ENCODE results near the gene TXNDC8.
A peak's percentile ranks its signal among the peaks of the same experiment; 100 is the strongest.

Gene TXNDC8

DNA sequence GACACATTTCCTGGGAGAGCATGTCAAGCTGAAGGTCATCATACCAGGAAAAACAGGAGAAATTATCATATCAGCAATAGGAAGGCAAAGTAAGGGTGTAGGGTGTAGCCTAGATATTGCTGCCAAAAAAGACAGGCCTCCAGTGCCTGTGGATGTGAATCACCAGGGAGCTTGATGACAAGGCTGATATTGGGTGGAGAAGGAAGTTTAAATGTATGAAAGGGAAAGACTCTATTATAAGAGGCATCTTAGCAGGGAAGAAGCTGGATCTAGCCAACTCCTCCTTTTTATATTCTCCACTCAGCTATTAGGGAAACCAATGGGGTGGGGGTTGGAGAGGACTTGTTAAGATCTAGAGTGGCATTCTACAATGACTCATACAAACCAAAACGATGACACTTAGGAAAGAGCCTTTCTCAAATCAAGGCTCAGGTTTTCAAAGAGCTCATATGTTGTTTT, 13.4 kb upstream of the TXNDC8 start:
- H3K4me1 ChIP-seq (ENCODE audit: insufficient read depth, poor library complexity, severe bottlenecking), result peaks cover 9% of the 10 kb centered on the region
- H3K27me3 ChIP-seq (ENCODE audit: insufficient read depth, poor library complexity, severe bottlenecking), result no peaks in the 10 kb centered on the region
- TF ChIP-seq CTCF (IDR thresholded peaks at IDR 0.05; ENCODE audit: poor library complexity, severe bottlenecking), result no peak
- no peaks in the 10 kb centered on the region for H3K9me3 ChIP-seq (ENCODE audit: severe bottlenecking)
- peak overlapping the region; percentile 43 for H3K27ac ChIP-seq (ENCODE audit: poor library complexity, severe bottlenecking)
- ATAC-seq (ENCODE audit: low read depth) (peak; percentile 95), DNase-seq (ENCODE audit: low spot score) (no peak)
- H3K4me3 ChIP-seq (ENCODE audit: severe bottlenecking), result no peak overlapping the region
- no peaks in the 10 kb centered on the region for H3K36me3 ChIP-seq (ENCODE audit: low read depth)

DNA sequence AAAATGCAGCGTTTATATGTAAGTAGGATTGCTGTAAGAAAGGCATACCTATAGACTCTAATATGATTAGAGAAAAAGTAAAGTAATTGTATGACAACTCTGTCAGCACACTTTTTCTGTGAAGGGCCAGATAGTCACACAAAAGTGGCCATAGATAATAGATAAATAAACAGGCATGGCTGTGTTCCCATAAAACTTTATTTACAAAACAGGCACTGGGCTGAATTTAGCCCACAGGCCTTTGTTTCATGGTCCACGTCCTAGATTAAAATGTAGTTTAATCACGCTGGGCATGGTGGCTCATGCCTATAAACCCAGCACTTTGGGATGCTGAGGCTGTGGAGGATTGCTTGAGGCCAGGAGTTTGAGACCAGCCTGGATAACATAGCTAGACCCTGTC, 8.7 kb upstream of the TXNDC8 start:
- no peaks in the 10 kb centered on the region for H3K9me3 ChIP-seq (ENCODE audit: severe bottlenecking)
- ATAC-seq (ENCODE audit: low read depth) (no peak), DNase-seq (ENCODE audit: low spot score) (no peak)
- H3K4me1 ChIP-seq (ENCODE audit: insufficient read depth, poor library complexity, severe bottlenecking), result peaks cover 7% of the 10 kb centered on the region
- H3K4me3 ChIP-seq (ENCODE audit: severe bottlenecking), result no peak overlapping the region
- no peak overlapping the region for H3K27ac ChIP-seq (ENCODE audit: poor library complexity, severe bottlenecking)
- no peak for TF ChIP-seq CTCF (IDR thresholded peaks at IDR 0.05; ENCODE audit: poor library complexity, severe bottlenecking)
- no peaks in the 10 kb centered on the region for H3K27me3 ChIP-seq (ENCODE audit: insufficient read depth, poor library complexity, severe bottlenecking)
- H3K36me3 ChIP-seq (ENCODE audit: low read depth), result no peaks in the 10 kb centered on the region

DNA sequence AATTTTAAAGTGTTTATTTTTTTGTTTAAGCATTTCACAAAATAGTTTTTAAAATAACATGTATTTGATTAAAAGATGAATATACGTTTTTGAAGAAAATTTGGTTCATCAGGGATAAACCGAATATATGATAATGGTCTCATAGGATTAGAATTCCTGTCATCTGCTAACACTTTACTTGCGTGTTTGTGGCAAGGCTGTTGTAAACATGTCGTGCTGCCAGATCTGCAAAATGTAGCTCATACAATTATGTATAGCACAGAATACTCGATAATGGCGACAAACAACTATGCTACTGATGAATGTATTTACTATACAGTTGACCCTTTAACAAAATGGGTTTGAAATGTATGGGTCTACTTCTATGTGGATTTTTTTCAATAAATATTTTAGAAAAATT, 7.2 kb upstream of the TXNDC8 start:
- no peaks in the 10 kb centered on the region for H3K36me3 ChIP-seq (ENCODE audit: low read depth)
- no peak for TF ChIP-seq CTCF (IDR thresholded peaks at IDR 0.05; ENCODE audit: poor library complexity, severe bottlenecking)
- H3K27me3 ChIP-seq (ENCODE audit: insufficient read depth, poor library complexity, severe bottlenecking), result no peaks in the 10 kb centered on the region
- no peak for ATAC-seq (ENCODE audit: low read depth)
- H3K9me3 ChIP-seq (ENCODE audit: severe bottlenecking), result no peaks in the 10 kb centered on the region
- no peak overlapping the region for H3K27ac ChIP-seq (ENCODE audit: poor library complexity, severe bottlenecking)
- DNase-seq (ENCODE audit: low spot score), result no peak
- no peaks in the 10 kb centered on the region for H3K4me1 ChIP-seq (ENCODE audit: insufficient read depth, poor library complexity, severe bottlenecking)
- no peak overlapping the region for H3K4me3 ChIP-seq (ENCODE audit: severe bottlenecking)

DNA sequence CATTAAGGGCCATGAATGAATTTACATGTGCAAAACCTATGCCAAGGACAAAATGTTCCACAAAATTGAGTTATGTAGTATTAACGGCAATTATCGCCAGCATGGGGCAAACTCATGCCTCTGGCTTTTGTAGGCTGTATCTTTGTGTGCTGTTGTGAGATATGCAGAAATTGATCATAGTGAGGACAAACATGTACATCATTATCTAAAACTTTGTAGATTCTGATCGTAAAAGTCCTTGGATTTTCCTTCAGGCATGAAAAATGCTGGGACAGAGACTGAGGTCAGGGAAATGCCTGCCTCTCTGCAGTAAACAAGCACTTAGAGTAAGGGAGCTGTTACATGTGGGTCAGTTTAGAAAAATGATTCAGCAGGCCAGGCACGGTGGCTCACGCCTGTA, 5.9 kb upstream of the TXNDC8 start:
- H3K36me3 ChIP-seq (ENCODE audit: low read depth), result no peaks in the 10 kb centered on the region
- no peak overlapping the region for H3K4me3 ChIP-seq (ENCODE audit: severe bottlenecking)
- no peaks in the 10 kb centered on the region for H3K9me3 ChIP-seq (ENCODE audit: severe bottlenecking)
- TF ChIP-seq CTCF (IDR thresholded peaks at IDR 0.05; ENCODE audit: poor library complexity, severe bottlenecking), result no peak
- no peak overlapping the region for H3K27ac ChIP-seq (ENCODE audit: poor library complexity, severe bottlenecking)
- DNase-seq (ENCODE audit: low spot score) (no peak), ATAC-seq (ENCODE audit: low read depth) (no peak)
- H3K4me1 ChIP-seq (ENCODE audit: insufficient read depth, poor library complexity, severe bottlenecking), result no peaks in the 10 kb centered on the region
- H3K27me3 ChIP-seq (ENCODE audit: insufficient read depth, poor library complexity, severe bottlenecking), result no peaks in the 10 kb centered on the region

DNA sequence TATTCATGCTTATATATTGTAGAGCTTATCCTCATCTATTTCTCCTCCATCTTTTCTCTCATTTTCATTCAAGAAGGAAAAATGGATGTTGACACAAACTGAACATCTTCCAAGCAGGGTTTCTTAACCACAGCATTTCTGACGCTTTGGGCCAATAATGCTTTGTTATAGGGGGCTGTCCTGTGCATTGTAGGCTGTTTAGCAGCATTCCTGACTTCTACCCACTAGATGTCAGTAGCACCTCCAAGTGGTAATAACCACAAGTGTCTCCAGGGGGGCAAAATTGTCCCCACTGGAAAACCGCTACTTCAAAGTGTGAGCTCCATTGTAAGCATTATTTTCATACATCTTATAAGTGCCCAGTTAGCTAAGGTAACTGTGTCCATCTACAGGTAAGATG, 2.6 kb upstream of the TXNDC8 start:
- ATAC-seq (ENCODE audit: low read depth) (no peak), DNase-seq (ENCODE audit: low spot score) (no peak)
- Histone ChIP-seq H3K36me3 (ENCODE audit: low read depth) (no peaks in the 10 kb centered on the region), H3K27ac (ENCODE audit: poor library complexity, severe bottlenecking) (no peak overlapping the region), H3K4me3 (ENCODE audit: severe bottlenecking) (no peak overlapping the region), H3K4me1 (ENCODE audit: insufficient read depth, poor library complexity, severe bottlenecking) (no peaks in the 10 kb centered on the region), H3K27me3 (ENCODE audit: insufficient read depth, poor library complexity, severe bottlenecking) (no peaks in the 10 kb centered on the region), H3K9me3 (ENCODE audit: severe bottlenecking) (no peaks in the 10 kb centered on the region)
- peak; percentile 72 for TF ChIP-seq CTCF (IDR thresholded peaks at IDR 0.05; ENCODE audit: poor library complexity, severe bottlenecking)
